Renal cortex interstitium (tissue), 15 donors: ENCODE measurements around the gene PRR3. TPM values are rescaled to one million over a fixed set of nuclear protein-coding genes. Genes with fewer than 3 reads are reported as not detected.
"Not testable (repeated sequence)": the region's sequence is repeated elsewhere in the genome, so short reads cannot be mapped to it uniquely, and the experiment has no call there.

Source experiments
- DNase-seq, 11 donors: peaks; one replicate each; pipeline ENCODE4 v3.0.0-alpha.2; 2013; ENCODE audit warnings: low read depth in 9 of 11, low spot score in 4 of 11; ENCODE audit errors: extremely low read depth in 1 of 11
- long read RNA-seq, 16 experiments: transcript quantifications; one replicate each; lab custom pipeline, GENCODE V29; 2026
- polyA plus RNA-seq, 3 donors: library from polyadenylated mRNA; unstranded; fragments of 120-200 nt; gene quantifications; one replicate each; pipeline ENCODE4 v1.2.1, GENCODE V29; 2013; ENCODE audit not compliant: insufficient read length in 3 of 3

The PRR3 gene
- polyA plus RNA-seq = 10 to 100 TPM; 30.2 to 36.8 (median 32.0) TPM
- long read RNA-seq, donor 1, partial matches to known transcripts = 0 of 4 reads
- long read RNA-seq, donor 1, other reads (novel, unspliced or antisense) = 0 of 4 reads
- long read RNA-seq, donor 2, partial matches to known transcripts = 0 of 5 reads
- long read RNA-seq, donor 2, other reads (novel, unspliced or antisense) = 0 of 5 reads
- long read RNA-seq, donor 3, partial matches to known transcripts = 0 of 8 reads
- long read RNA-seq, donor 3, other reads (novel, unspliced or antisense) = 0 of 8 reads
- long read RNA-seq, donor 4, transcript PRR3-203 (2 exons, 3,429 nt) = major isoform, 5 of 7 reads
- long read RNA-seq, donor 4, partial matches to known transcripts = 0 of 7 reads
- long read RNA-seq, donor 4, other reads (novel, unspliced or antisense) = 0 of 7 reads
- long read RNA-seq, donor 5 = 0 reads
- long read RNA-seq, donor 6, partial matches to known transcripts = 0 of 5 reads
- long read RNA-seq, donor 6, other reads (novel, unspliced or antisense) = 0 of 5 reads
- long read RNA-seq, donor 7, partial matches to known transcripts = 0 of 9 reads
- long read RNA-seq, donor 7, other reads (novel, unspliced or antisense) = 0 of 9 reads
- long read RNA-seq, donor 8 = 0 reads
- long read RNA-seq, donor 9, partial matches to known transcripts = 0 of 6 reads
- long read RNA-seq, donor 9, other reads (novel, unspliced or antisense) = 0 of 6 reads
- long read RNA-seq, donor 10, partial matches to known transcripts = 0 of 5 reads
- long read RNA-seq, donor 10, other reads (novel, unspliced or antisense) = 0 of 5 reads
- long read RNA-seq, donor 11, partial matches to known transcripts = 0 of 5 reads
- long read RNA-seq, donor 11, other reads (novel, unspliced or antisense) = 0 of 5 reads
- long read RNA-seq, donor 12, partial matches to known transcripts = 0 of 3 reads
- long read RNA-seq, donor 12, other reads (novel, unspliced or antisense) = 0 of 3 reads
- long read RNA-seq, donor 13 = 0 reads
- long read RNA-seq, donor 14, partial matches to known transcripts = 0 of 6 reads
- long read RNA-seq, donor 14, other reads (novel, unspliced or antisense) = 0 of 6 reads
- long read RNA-seq, donor 15, partial matches to known transcripts = 0 of 2 reads
- long read RNA-seq, donor 15, other reads (novel, unspliced or antisense) = 0 of 2 reads
- long read RNA-seq, donor 16, transcript PRR3-201 (3 exons, 1,797 nt) = major isoform, 7 of 19 reads
- long read RNA-seq, donor 16, partial matches to known transcripts = 0 of 19 reads
- long read RNA-seq, donor 16, other reads (novel, unspliced or antisense) = 0 of 19 reads

GRCh38 chr6:30556906-30557682 lies at the start of gene PRR3:
Gene PRR3 (plus strand): TSS chr6:30557295. CDS start chr6:30557345, 50 bp downstream.
- peak; percentile 87 to 94 (median 90) for DNase-seq

- DNase-seq = no peak
Observed at GRCh38 chr6:30507849-30508827, 49.0 kb upstream of the PRR3 start.

- no peak for DNase-seq
Observed at GRCh38 chr6:30508890-30509736, 48.0 kb upstream of the PRR3 start.

GRCh38 chr6:30510419-30511168 lies 46.5 kb upstream of the PRR3 start:
- no peak for DNase-seq

GRCh38 chr6:30511169-30511546 lies 45.9 kb upstream of the PRR3 start:
- DNase-seq = no peak

- DNase-seq = no peak
Observed at GRCh38 chr6:30513451-30513850, 43.6 kb upstream of the PRR3 start.

- no peak for DNase-seq
Observed at GRCh38 chr6:30515106-30515505, 42.0 kb upstream of the PRR3 start.

GRCh38 chr6:30515944-30516753 lies 40.9 kb upstream of the PRR3 start:
- peak; percentile 66 to 91 (median 84) for DNase-seq

GRCh38 chr6:30516754-30517076 lies 40.4 kb upstream of the PRR3 start:
- DNase-seq = not testable (repeated sequence)

GRCh38 chr6:30517767-30518504 lies 39.2 kb upstream of the PRR3 start:
- not testable (repeated sequence) for DNase-seq

GRCh38 chr6:30518505-30519145 lies 38.5 kb upstream of the PRR3 start:
- DNase-seq = not testable (repeated sequence)

GRCh38 chr6:30520522-30520921 lies 36.6 kb upstream of the PRR3 start:
- DNase-seq = no peak

- DNase-seq = not testable (repeated sequence)
Observed at GRCh38 chr6:30521082-30521481, 36.0 kb upstream of the PRR3 start.

- not testable (repeated sequence) for DNase-seq
Observed at GRCh38 chr6:30521952-30522351, 35.1 kb upstream of the PRR3 start.
